Thymus (tissue), 11 donors: ENCODE results near the gene HIC2. TPM values are rescaled to one million over a fixed set of nuclear protein-coding genes. Genes with fewer than 3 reads are reported as not detected.
"Not testable (repeated sequence)": the region's sequence is repeated elsewhere in the genome, so short reads cannot be mapped to it uniquely, and the experiment has no call there.

Source experiments
- DNase-seq, 9 donors: peaks; one replicate each; pipeline ENCODE4 v3.0.0-alpha.2; 2013; ENCODE audit warnings: low spot score in 9 of 9, low read depth in 6 of 9, missing footprints in 1 of 9
- H3K27ac ChIP-seq, 2 donors: one replicate each; pipeline ENCODE4 v1.5.1; 2013; ENCODE audit warnings: control low read depth in 1 of 2, low read depth in 1 of 2, low read length in 1 of 2, mild to moderate bottlenecking in 1 of 2, moderate library complexity in 1 of 2
- H3K27me3 ChIP-seq, 2 donors: one replicate each; pipeline ENCODE4 v1.5.1; 2013; ENCODE audit warnings: low read length in 1 of 2; ENCODE audit not compliant: control insufficient read depth in 2 of 2, insufficient read depth in 1 of 2
- H3K36me3 ChIP-seq, 2 donors: one replicate each; pipeline ENCODE4 v1.5.1; 2013; ENCODE audit warnings: low read length in 1 of 2, mild to moderate bottlenecking in 1 of 2, moderate library complexity in 1 of 2; ENCODE audit not compliant: control insufficient read depth in 2 of 2, insufficient read depth in 2 of 2
- H3K4me1 ChIP-seq, 2 donors: one replicate each; pipeline ENCODE4 v1.5.1; 2013; ENCODE audit warnings: low read length in 2 of 2; ENCODE audit not compliant: control insufficient read depth in 2 of 2, insufficient read depth in 2 of 2
- H3K4me3 ChIP-seq, 2 donors: one replicate each; pipeline ENCODE4 v1.5.1; 2013; ENCODE audit warnings: low read length in 2 of 2, control low read depth in 1 of 2, mild to moderate bottlenecking in 1 of 2
- H3K9me3 ChIP-seq, 2 donors: one replicate each; pipeline ENCODE4 v1.5.1; 2013; ENCODE audit warnings: low read length in 1 of 2, mild to moderate bottlenecking in 1 of 2; ENCODE audit not compliant: control insufficient read depth in 2 of 2, insufficient read depth in 1 of 2
- WGBS: extraction: QIAGEN DNeasy Blood & Tissue Kit; methylation state at CpG from one replicate; pipeline ENCODE4 v1.1.7; 2013; 5-methylcytosine and 5-hydroxymethylcytosine counted together
- polyA plus RNA-seq: library from polyadenylated mRNA; stranded (reverse); fragments of 200-250 nt; gene quantifications from one replicate; pipeline ENCODE4 v1.2.3, GENCODE V29; 2013
- total RNA-seq: library from RNA; stranded (reverse); fragments of 120-200 nt; gene quantifications from one replicate; pipeline ENCODE4 v1.2.4, GENCODE V29; 2013
- donor health status: healthy.

Gene HIC2
- total and polyA plus RNA-seq, 2 donors: 2.8 to 3.2 TPM

- H3K4me3 ChIP-seq: no peak overlapping the region
- peaks cover 31 to 53% of the 10 kb centered on the region in 2 donors for H3K36me3 ChIP-seq
- H3K27ac ChIP-seq: no peak overlapping the region
- H3K9me3 ChIP-seq: no peaks in the 10 kb centered on the region
- 94% methylated on average over 22 of the region's 22 CpGs for WGBS
- H3K27me3 ChIP-seq: no peaks in the 10 kb centered on the region
- no peaks in the 10 kb centered on the region for H3K4me1 ChIP-seq
- no peak for DNase-seq
These were observed 30.7 kb downstream of the HIC2 start for GRCh38 chr22:21447694-21448402.

GRCh38 chr22:21448627-21449416 is 31.7 kb downstream of the HIC2 start:
- H3K27ac ChIP-seq: no peak overlapping the region
- H3K9me3 ChIP-seq: no peaks in the 10 kb centered on the region
- H3K36me3 ChIP-seq: peaks cover 27 to 50% of the 10 kb centered on the region in 2 donors
- DNase-seq: no peak
- H3K27me3 ChIP-seq: no peaks in the 10 kb centered on the region
- 95% methylated on average over 23 of the region's 23 CpGs for WGBS
- H3K4me3 ChIP-seq: no peak overlapping the region
- no peaks in the 10 kb centered on the region for H3K4me1 ChIP-seq

DNA sequence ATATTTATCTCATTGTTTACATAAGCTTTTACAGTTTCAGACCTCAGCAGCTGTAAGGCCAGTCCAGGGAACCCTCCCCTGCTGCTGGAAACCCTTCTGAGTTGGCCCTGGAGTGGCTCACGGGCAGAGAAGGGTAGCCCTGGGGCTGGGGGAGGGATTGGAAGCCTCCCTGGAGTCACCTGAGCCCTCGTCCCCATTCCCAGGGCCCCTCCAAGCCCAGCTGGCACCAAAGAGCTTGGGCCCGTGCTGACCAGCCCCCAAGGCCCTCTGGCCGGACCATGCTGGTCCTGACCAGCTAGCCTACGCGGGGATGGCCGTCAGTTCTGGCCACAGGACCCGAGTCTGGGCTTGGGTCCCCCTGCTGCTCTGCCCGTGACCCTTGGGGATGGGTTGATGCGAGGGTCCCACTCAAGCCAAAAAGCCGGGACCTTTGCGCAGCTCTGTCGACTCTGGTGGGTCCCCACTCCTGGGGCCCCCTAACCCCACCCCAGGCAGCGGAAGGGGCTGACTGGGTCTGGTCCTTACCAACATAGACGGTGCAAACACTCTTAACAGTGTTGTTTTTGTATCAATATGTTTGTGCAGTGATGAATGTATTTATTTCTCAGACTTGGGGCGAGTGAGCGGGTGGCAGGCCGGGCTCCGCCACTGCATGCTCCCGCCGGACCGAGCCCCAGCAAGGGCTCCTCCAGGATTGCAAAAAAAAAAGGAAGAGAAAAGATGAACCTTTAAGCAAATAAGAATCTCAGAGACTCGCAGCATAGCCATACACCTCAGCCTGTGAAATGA is 32.6 kb downstream of the HIC2 start:
- Histone ChIP-seq H3K36me3 (peaks cover 26 to 41% of the 10 kb centered on the region in 2 donors), H3K4me1 (no peaks in the 10 kb centered on the region), H3K27me3 (no peaks in the 10 kb centered on the region), H3K9me3 (no peaks in the 10 kb centered on the region), H3K4me3 (no peak overlapping the region), H3K27ac (no peak overlapping the region)
- no peak for DNase-seq
- WGBS: 98% methylated on average over 23 of the region's 23 CpGs

GRCh38 chr22:21450320-21450831 is 33.2 kb downstream of the HIC2 start:
- H3K27me3 ChIP-seq: no peaks in the 10 kb centered on the region
- whole genome bisulfite sequencing: 97% methylated on average over 19 of the region's 19 CpGs
- DNase-seq: no peak
- H3K9me3 ChIP-seq: no peaks in the 10 kb centered on the region
- no peak overlapping the region for H3K27ac ChIP-seq
- peaks cover 19 to 34% of the 10 kb centered on the region in 2 donors for H3K36me3 ChIP-seq
- no peak overlapping the region for H3K4me3 ChIP-seq
- no peaks in the 10 kb centered on the region for H3K4me1 ChIP-seq

GRCh38 chr22:21450858-21451353 is 33.7 kb downstream of the HIC2 start:
- Histone ChIP-seq H3K27ac (no peak overlapping the region), H3K36me3 (peaks cover 14 to 29% of the 10 kb centered on the region in 2 donors), H3K4me1 (no peaks in the 10 kb centered on the region), H3K27me3 (no peaks in the 10 kb centered on the region), H3K4me3 (no peak overlapping the region), H3K9me3 (no peaks in the 10 kb centered on the region)
- WGBS: 95% methylated on average over 9 of the region's 9 CpGs
- DNase-seq: no peak

- Histone ChIP-seq H3K4me3 (no peak overlapping the region), H3K27me3 (no peaks in the 10 kb centered on the region), H3K4me1 (no peaks in the 10 kb centered on the region), H3K9me3 (no peaks in the 10 kb centered on the region), H3K27ac (no peak overlapping the region), H3K36me3 (peaks cover 6 to 20% of the 10 kb centered on the region in 2 donors)
- WGBS: 89% methylated on average over 7 of the region's 7 CpGs
- DNase-seq: no peak
These were observed 34.7 kb downstream of the HIC2 start for GRCh38 chr22:21451545-21452520.

DNA sequence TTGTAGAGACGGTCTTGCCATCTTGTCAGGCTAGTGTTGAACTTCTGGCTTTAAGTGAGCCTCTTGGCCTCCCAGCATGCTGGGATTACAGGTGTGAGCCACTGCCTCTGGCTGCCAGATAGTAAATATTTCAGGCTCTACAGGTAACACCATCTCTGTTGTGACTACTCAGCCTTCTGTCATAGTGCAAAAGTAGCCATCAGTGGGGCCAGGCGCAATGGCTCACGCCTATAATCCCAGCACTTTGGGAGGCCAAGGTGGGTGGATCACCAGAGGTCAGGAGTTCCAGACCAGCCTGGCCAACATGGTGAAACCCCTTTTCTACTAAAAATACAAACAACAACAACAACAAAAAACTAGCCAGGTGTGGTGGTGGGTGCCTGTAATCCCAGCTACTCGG is 35.5 kb downstream of the HIC2 start:
- not testable (repeated sequence) for DNase-seq, H3K27ac ChIP-seq, H3K4me3 ChIP-seq, H3K4me1 ChIP-seq, H3K27me3 ChIP-seq, H3K9me3 ChIP-seq
- H3K36me3 ChIP-seq: peaks cover 3 to 14% of the 10 kb centered on the region in 2 donors
- WGBS: 98% methylated on average over 4 of the region's 4 CpGs

GRCh38 chr22:21454998-21455333 is 37.8 kb downstream of the HIC2 start:
- H3K4me3 ChIP-seq, H3K36me3 ChIP-seq, H3K9me3 ChIP-seq, H3K27ac ChIP-seq, H3K4me1 ChIP-seq, DNase-seq, H3K27me3 ChIP-seq: not testable (repeated sequence)
- WGBS: 96% methylated on average over 9 of the region's 9 CpGs
